Tongue (tissue), 2 donors: ENCODE data around the gene SIRPG. TPM values are rescaled to one million over a fixed set of nuclear protein-coding genes. Genes with fewer than 3 reads are reported as not detected.
"Not testable (repeated sequence)": the region's sequence is repeated elsewhere in the genome, so short reads cannot be mapped to it uniquely, and the experiment has no call there.

Experiments
- DNase-seq: peaks from one replicate; pipeline ENCODE4 v3.0.0-alpha.2; 2015
- total RNA-seq: library from RNA; depleted of rRNA; stranded (reverse); fragments of >200 nt; gene quantifications from one replicate; pipeline ENCODE4 v1.2.3, GENCODE V29; 2014

The SIRPG gene
- total RNA-seq, 1 donor from 2014 or later, result not detected

- no peak for DNase-seq
Observed at GRCh38 chr20:1635291-1635979, 22.1 kb downstream of the SIRPG start.

- DNase-seq, result no peak
Observed at GRCh38 chr20:1633535-1633934, 24.0 kb downstream of the SIRPG start.

- DNase-seq, result no peak
Observed at GRCh38 chr20:1632178-1632577, 25.4 kb downstream of the SIRPG start.

- DNase-seq, result no peak
Observed at GRCh38 chr20:1631309-1632151, 26.0 kb downstream of the SIRPG start.

- DNase-seq, result no peak
Observed at GRCh38 chr20:1630186-1630585, 27.4 kb downstream of the SIRPG start.

GRCh38 chr20:1629321-1629720 lies 28.3 kb downstream of the SIRPG start:
- DNase-seq, result no peak

GRCh38 chr20:1628621-1629020 lies 29.0 kb downstream of the SIRPG start:
- no peak for DNase-seq

- DNase-seq, result no peak
Observed at GRCh38 chr20:1627200-1627550, 30.4 kb downstream of the SIRPG start.

GRCh38 chr20:1626528-1627199 lies 30.9 kb downstream of the SIRPG start:
- no peak for DNase-seq

- DNase-seq, result no peak
Observed at GRCh38 chr20:1625083-1625690, 32.4 kb downstream of the SIRPG start.

GRCh38 chr20:1623501-1624205 lies 33.9 kb downstream of the SIRPG start:
- DNase-seq, result no peak

GRCh38 chr20:1622450-1622849 lies 35.1 kb downstream of the SIRPG start:
- DNase-seq, result no peak

- DNase-seq, result no peak
Observed at GRCh38 chr20:1621316-1621715, 36.3 kb downstream of the SIRPG start.

GRCh38 chr20:1619861-1620444 lies 37.6 kb downstream of the SIRPG start, which contains the start of gene SIRPB1:
Gene SIRPB1, minus strand, starts transcription at chr20:1620009. Its CDS starts 65 bp downstream, at chr20:1619944.
- DNase-seq, result no peak

- no peak for DNase-seq
Observed at GRCh38 chr20:1618954-1619540, 38.5 kb downstream of the SIRPG start.

- DNase-seq, result no peak
Observed at GRCh38 chr20:1618479-1618878, 39.1 kb downstream of the SIRPG start.

- no peak for DNase-seq
Observed at GRCh38 chr20:1616858-1617434, 40.6 kb downstream of the SIRPG start.

GRCh38 chr20:1610404-1610803 lies 47.2 kb downstream of the SIRPG start:
- not testable (repeated sequence) for DNase-seq

- DNase-seq, result not testable (repeated sequence)
Observed at GRCh38 chr20:1608678-1609347, 48.8 kb downstream of the SIRPG start.

GRCh38 chr20:1600736-1601135 lies 56.8 kb downstream of the SIRPG start:
- no peak for DNase-seq
